Activated CD4-positive, CD25-positive, alpha-beta regulatory T cell treated with anti-CD3 and anti-CD28 coated beads, Interleukin-2, amount 50 U/mL, for 72 hours (primary cell): ENCODE measurements around the gene POMP.
A peak's percentile ranks its signal among the peaks of the same experiment; 100 is the strongest.

Experiments used
- DNase-seq: peaks from one replicate; pipeline ENCODE4 v3.0.0; 2021

Gene POMP

GRCh38 chr13:28704282-28704681 lies 45.4 kb downstream of the POMP start:
- DNase-seq: no peak

DNA sequence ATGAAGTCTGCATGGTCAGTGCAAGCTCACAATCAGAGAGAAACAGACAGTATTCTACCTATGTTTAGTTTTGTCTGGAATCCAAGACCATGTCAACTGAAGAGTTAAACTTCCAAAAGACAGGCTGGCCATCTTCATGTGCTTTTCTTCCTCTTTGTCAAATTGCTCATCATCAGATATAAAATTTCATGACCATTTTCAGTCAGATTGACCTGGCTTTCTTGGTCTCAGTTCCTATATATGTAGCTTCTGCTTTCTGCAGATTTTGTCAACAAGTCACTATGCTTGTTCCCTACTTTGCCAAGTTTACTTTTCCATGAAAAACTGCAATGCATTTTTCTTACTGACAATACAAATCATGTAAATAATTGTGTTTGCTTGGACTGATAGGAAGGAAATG lies 46.0 kb downstream of the POMP start:
- no peak for DNase-seq

- no peak for DNase-seq
Measured at GRCh38 chr13:28705461-28706083, 46.6 kb downstream of the POMP start.

DNA sequence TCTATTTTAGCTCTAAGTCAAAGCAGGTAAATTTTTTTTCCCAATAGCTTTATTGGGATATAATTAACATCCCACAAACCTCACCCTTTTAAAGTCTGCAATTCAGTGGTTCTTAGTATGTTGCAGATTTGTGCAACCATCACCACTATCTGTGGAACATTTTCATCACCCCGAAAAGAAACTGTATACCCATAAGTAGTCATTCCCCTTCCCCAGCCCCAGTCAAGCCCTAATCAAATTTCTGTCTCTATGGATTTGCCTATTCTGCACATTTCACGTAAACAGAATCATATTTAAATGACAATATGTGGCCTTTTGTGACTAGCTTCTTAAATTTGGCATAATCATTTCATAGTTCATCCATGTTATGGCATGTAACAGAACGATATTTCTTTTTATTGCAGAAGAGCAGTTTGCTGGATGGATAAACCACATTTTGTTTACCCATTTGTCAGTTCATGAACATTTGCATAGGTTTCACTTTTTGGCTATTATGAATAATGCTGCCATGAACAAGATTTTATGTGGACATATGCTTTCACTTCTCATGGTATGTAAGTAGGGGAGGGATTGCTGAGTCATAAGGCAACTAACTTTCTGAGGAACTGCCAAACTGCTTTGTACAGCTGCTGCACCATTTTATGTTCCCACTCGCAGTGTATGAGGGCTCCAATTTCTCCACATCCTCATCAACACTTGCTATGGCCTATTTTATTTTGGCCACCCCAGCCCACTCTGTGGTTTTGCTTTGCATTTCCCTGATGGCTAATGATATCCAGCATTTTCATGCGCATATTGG lies 48.9 kb downstream of the POMP start:
- no peak for DNase-seq

DNA sequence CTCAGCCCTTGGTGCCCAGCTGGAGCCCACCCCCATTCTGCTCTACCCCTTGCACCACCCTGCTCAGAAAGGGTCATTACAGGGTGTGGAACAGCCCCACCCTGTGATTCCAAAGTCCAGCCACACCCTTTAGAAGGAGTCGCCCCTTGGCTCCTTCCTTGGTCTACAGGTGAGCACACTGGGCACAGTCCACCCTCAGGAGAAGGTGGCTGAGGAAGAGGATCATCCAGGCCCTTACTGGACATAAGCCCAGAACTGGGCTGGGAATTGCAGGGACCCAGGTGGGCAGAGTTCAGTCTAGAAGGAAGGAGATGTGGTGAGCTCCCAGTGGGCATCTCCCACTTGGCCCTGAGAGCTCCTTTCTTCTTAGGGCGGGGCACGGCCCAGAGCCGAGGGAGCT lies 51.2 kb downstream of the POMP start:
- no peak for DNase-seq

DNA sequence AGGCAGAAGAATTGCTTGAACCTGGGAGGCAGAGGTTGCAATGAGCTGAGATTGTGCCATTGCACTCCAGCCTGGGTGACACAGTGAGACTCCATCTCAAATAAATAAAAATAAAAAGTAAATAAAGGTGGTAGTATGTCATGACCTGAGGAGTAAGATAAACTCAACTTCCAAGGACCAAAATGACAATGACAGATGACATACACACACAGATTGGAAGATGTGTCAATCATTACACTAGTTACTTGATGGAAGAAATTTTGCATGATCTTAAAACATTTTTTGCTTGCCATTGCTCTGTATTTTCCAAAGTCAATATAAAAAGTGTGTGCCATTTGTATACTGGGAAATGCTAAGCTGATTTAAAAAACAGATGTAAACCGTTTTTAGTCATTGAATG lies 55.7 kb downstream of the POMP start:
- DNase-seq: no peak

- no peak for DNase-seq
Measured at GRCh38 chr13:28716511-28716910, 57.6 kb downstream of the POMP start.

DNA sequence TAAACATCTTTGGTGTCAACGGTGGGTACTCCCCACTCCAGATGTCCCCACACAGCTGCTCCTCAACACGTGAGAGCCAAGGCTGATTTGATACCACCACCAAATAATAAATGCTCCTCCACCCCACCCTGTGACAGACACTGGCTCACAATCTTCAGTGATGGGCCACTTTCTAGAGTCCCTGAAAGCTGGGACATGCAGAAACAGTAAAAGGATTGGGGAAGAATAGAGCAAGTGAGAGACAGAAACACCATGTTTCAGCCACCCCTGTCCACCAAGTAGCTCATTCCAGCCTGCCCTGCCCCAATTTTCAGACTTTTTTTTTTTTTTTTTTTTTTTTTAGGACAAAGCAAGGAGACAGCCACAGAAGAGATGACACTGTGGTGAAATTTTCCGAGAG lies 58.2 kb downstream of the POMP start:
- DNase-seq: no peak

DNA sequence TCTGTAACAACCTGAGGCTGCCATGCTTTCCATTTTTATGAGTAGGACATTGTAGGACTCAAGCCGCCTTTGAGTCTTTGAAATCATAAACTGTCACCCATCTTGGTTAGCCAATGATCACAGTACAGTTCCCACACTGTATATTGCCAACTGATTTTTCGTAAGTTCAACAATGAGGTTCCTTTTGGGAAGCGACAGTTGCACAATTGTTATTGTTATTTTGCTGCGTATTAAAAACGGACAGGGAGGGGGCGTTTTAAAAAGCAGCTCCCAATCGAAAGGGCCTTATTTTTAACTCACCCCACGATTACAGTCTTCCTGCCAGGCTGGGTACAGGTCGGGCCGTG lies 59.2 kb downstream of the POMP start:
- DNase-seq: no peak

DNA sequence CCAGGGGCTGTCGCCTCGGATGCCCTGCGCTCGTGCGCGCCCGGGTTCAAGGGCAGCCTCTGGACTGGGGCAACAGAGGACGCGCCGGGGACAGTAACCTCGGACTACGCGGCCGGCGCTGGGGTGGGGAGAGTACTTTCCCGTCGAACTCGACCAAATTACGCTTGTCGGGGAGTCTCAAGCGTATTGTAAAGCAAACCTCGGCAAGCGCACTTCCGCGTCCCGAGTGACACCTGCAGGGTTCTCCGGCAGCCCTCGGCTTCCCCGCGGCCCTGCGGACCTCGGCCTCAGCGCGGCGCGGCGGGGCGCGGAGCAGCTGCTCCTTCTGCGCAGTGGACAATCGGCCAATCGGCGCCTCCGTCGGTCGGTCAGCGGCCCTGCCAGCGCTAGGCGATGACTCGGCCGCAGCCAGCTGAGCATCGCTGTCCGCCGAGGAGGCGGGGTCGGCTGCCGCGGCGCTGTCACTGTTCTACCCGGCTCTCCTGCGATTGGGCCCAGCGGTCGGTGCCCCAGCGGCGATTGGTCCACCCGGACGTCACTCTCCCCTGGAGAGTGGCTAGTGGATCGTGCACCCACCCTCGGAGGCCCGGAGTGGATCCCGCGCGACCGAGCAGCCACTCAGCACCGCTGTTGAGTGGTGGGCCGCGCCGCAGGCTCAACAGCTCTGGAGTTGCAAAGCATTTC lies 59.8 kb downstream of the POMP start, which contains the start of gene SLC46A3:
TSS of gene SLC46A3 (minus strand) at position 428 of the 684 bp plus-strand sequence. CDS start 972 bp downstream, outside the sequence.
- DNase-seq: peak; percentile 97

GRCh38 chr13:28719227-28720055 lies 60.5 kb downstream of the POMP start:
- no peak for DNase-seq

GRCh38 chr13:28723806-28724205 lies 64.9 kb downstream of the POMP start:
- no peak for DNase-seq

DNA sequence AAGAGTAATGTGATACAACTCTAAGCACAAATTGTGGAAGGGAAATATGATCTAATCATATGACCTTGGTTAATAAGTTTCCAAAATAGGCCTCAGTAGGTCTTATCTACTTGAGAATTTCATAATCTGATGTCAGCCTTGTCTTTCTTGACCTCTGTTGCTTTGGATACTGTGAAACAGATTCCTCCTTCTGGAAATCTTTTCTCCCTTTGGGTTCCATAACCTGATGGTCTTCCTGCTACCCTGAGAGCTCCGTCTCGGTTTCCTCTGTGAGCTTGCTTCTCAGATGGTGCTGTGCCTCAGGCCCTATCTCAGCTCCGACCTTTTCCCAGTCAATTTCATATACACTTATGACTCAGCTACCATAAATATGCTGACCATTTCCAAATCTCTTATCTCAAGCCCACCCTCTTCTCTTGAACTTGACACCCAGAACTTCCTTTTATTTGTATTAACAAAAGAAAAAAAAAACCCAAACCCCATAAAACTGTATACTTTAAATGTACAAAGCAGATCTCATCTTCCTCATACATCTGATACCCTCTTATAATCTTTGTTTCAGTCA lies 66.2 kb downstream of the POMP start:
- no peak for DNase-seq
